Activated B cell treated with CpG ODN at 0.5 μM for 24 hours (primary cell): ENCODE results near the gene PRKN. TPM values are rescaled to one million over a fixed set of nuclear protein-coding genes. Genes with fewer than 3 reads are reported as not detected.

Experiments used
- ATAC-seq: fragments of 200-7000 bp; cut with Tn5 transposase; one replicate; pipeline ENCODE4 v1.10.0; 2021; ENCODE audit warnings: low read depth, mild to moderate bottlenecking, moderate library complexity
- CTCF ChIA-PET: fragments of 350-600 bp; sonication (Branson Sonifier 250); formaldehyde crosslinking; loops from one replicate; lab custom pipeline; 2021; ENCODE audit warnings: antibody characterized with exemption; lab: Charles Lee
- POLR2A ChIA-PET: fragments of 350-600 bp; sonication (Branson Sonifier 250); formaldehyde crosslinking; loops from one replicate; lab custom pipeline; 2021; ENCODE audit warnings: antibody characterized with exemption; lab: Charles Lee
- DNase-seq: peaks from one replicate; pipeline ENCODE4 v3.0.0; 2022
- H3K27ac Mint-ChIP-seq: one replicate; pipeline ENCODE4 v1.8.0; 2020; ENCODE audit warnings: mixed read lengths
- H3K27me3 Mint-ChIP-seq: one replicate; pipeline ENCODE4 v1.8.0; 2021; ENCODE audit warnings: mixed read lengths
- H3K36me3 Mint-ChIP-seq: one replicate; pipeline ENCODE4 v1.8.0; 2021; ENCODE audit warnings: low read depth, mixed read lengths
- H3K4me1 Mint-ChIP-seq: one replicate; pipeline ENCODE4 v1.8.0; 2021; ENCODE audit warnings: mixed read lengths
- H3K4me3 Mint-ChIP-seq: one replicate; pipeline ENCODE4 v1.8.0; 2020; ENCODE audit warnings: mild to moderate bottlenecking, mixed read lengths
- H3K9me3 Mint-ChIP-seq: one replicate; pipeline ENCODE4 v1.8.0; 2020; ENCODE audit warnings: mixed read lengths
- intact Hi-C: fragments of 100-400 bp; cut with micrococcal nuclease; formaldehyde crosslinking; loops from one replicate; pipeline ENCODE4 v1.15.1; 2024
- total RNA-seq: library from RNA; stranded (reverse); gene quantifications from 2 replicates; pipeline ENCODE4 v1.2.3, GENCODE V29; 2022
- TF ChIP-seq, protein P1 (sequence below): fragments of 200-600 bp; IDR thresholded peaks from one replicate; pipeline ENCODE4 v1.8.0; 2022; ENCODE audit warnings: antibody characterized with exemption, mild to moderate bottlenecking

PRKN gene
- total RNA-seq, 1 donor from 2014 or later = 2.3 TPM

DNA sequence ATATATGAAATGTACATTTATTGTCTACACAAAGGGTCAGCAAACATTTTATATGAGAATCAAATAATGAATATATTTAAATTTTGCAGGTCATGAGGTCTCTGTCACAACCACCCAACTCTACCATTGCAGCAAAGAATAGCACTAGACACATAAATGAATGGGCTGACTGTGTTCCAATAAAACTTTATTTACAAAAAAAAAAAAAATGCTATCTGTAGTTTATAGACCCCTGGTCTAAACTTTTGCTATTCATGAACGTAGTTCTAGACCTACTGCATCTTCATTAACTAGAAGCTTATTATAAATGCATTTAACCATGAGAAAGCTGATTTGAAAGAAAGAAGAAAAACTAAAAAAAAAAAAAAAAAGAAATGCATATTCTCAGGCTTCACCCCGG lies 842.8 kb downstream of the PRKN start:
- Mint-ChIP-seq H3K4me1 (no peaks in the 10 kb centered on the region), H3K27ac (no peak overlapping the region), H3K4me3 (no peak overlapping the region), H3K9me3 (peaks cover 4% of the 10 kb centered on the region), H3K27me3 (no peaks in the 10 kb centered on the region), H3K36me3 (no peaks in the 10 kb centered on the region)
- intact Hi-C loops = no loop called here
- ChIA-PET CTCF (no interaction called here), POLR2A (no interaction called here)
- ATAC-seq (no peak), DNase-seq (no peak)
- TF ChIP-seq, protein P1, sequence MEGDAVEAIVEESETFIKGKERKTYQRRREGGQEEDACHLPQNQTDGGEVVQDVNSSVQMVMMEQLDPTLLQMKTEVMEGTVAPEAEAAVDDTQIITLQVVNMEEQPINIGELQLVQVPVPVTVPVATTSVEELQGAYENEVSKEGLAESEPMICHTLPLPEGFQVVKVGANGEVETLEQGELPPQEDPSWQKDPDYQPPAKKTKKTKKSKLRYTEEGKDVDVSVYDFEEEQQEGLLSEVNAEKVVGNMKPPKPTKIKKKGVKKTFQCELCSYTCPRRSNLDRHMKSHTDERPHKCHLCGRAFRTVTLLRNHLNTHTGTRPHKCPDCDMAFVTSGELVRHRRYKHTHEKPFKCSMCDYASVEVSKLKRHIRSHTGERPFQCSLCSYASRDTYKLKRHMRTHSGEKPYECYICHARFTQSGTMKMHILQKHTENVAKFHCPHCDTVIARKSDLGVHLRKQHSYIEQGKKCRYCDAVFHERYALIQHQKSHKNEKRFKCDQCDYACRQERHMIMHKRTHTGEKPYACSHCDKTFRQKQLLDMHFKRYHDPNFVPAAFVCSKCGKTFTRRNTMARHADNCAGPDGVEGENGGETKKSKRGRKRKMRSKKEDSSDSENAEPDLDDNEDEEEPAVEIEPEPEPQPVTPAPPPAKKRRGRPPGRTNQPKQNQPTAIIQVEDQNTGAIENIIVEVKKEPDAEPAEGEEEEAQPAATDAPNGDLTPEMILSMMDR = no peak

DNA sequence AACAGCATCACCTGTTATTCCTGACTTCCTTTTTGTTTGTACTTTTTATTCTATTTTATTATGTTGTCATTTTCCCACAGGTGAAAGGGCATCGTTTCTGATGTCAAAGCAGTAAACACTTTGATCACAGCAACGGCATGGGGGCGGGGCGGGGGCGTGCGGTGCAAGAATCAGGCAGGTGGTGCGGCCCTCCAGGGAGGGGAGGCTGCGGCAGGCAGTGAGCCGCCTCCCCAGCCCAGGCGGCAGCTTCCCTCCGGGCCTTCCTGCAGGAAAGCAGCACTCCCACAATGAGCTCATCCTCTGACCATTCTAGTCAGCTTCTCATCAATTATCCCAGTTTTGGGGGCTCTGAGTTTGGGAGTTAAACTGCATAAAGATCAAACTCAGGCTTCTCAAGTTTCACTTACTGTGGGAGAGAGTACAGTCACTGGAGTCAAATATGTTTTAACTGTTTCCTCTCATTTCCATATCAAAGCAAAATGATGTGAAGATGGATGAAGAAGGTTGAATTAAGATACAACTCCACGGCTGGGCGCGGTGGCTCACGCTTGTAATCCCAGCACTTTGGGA lies 845.3 kb downstream of the PRKN start:
- intact Hi-C loops = no loop called here
- TF ChIP-seq, protein P1 = no peak
- ATAC-seq = no peak
- Mint-ChIP-seq H3K9me3 (peaks cover 4% of the 10 kb centered on the region), H3K36me3 (no peaks in the 10 kb centered on the region), H3K4me1 (no peaks in the 10 kb centered on the region), H3K27me3 (no peaks in the 10 kb centered on the region), H3K27ac (no peak overlapping the region), H3K4me3 (no peak overlapping the region)
- ChIA-PET POLR2A (no interaction called here), CTCF (no interaction called here)
- no peak for DNase-seq

DNA sequence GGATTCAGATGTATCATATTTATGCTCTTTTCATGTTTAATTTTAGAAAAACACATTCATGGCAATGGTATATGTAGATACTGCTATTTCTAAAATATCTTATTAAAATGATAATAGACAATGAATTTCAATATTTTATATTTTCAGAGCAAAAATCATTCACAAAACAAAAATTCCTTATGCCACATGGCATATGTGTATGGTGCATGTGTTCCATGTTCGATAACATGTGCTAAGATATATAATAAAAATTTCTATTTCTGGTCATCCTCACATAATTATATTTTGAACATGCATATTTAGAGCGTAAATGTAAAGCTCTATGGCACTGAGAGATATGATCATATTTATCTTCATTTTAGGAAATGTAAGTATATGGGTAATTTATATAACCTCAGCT lies 847.5 kb downstream of the PRKN start:
- peaks cover 4% of the 10 kb centered on the region for H3K9me3 Mint-ChIP-seq

DNA sequence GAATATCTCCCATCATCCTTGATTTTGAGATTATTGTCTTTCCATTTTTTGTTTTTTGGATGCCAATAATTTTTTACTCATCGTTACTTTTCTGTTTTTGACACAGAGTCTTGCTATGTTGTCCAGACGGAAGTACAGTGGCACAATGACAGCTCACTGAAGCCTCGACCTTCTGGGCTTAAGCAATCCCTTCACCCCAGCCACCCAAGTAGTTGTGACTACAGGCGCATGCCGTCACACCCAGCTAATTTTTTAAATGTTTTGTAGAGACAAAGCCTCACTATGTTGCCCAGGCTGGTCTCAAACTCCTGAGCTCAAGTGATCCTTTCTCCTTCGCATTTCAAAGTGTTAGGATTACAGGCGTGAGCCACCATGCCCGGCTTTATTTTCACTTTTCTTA lies 851.3 kb downstream of the PRKN start:
- H3K4me3 Mint-ChIP-seq = no peak overlapping the region
- H3K36me3 Mint-ChIP-seq = no peaks in the 10 kb centered on the region
- ChIA-PET CTCF (no interaction called here), POLR2A (no interaction called here)
- peaks cover under 1% of the 10 kb centered on the region for H3K9me3 Mint-ChIP-seq
- no peaks in the 10 kb centered on the region for H3K4me1 Mint-ChIP-seq
- intact Hi-C loops = no loop called here
- DNase-seq (no peak), ATAC-seq (no peak)
- no peaks in the 10 kb centered on the region for H3K27me3 Mint-ChIP-seq
- TF ChIP-seq, protein P1 = no peak
- no peak overlapping the region for H3K27ac Mint-ChIP-seq

More for the DNA sequence above, 847.5 kb downstream of the PRKN start:
- intact Hi-C loops = no loop called here
- no peak for DNase-seq
- ChIA-PET POLR2A (no interaction called here), CTCF (no interaction called here)
- no peak overlapping the region for H3K27ac Mint-ChIP-seq
- H3K4me3 Mint-ChIP-seq = no peak overlapping the region
- ATAC-seq = no peak
- H3K36me3 Mint-ChIP-seq = no peaks in the 10 kb centered on the region
- TF ChIP-seq, protein P1 = no peak
- H3K27me3 Mint-ChIP-seq = no peaks in the 10 kb centered on the region
- H3K4me1 Mint-ChIP-seq = no peaks in the 10 kb centered on the region

DNA sequence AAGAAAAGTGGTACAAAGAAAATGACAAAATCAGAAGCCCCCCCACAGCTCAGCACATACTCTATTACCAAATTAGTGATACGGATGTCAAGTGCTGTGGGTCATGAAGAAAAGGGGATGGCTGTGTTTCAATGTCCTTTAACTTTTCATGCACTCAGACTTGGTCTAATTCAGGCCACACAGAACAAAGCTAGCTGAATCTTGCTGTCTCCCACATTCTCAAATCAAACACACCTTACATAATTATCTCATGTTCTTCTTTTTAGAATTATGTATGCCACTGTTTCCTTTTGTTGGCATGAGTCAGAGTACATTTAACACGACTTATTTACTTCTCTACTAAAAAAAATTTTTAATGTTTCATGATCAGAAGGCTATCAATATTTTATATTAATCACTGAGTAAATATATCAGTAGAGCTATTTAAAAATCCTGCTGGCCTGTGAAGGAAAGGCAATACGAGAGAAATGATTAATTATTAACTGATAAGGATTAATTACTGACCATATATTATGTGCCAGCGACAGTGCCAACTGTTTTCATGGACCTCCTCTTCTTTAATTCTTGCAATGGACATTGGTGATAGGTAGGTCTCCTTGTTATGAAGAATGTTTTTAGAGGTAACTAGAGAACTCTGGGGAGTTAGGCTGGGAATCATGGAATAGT lies 857.2 kb downstream of the PRKN start:
- Mint-ChIP-seq H3K27me3 (no peaks in the 10 kb centered on the region), H3K4me3 (no peak overlapping the region), H3K9me3 (no peaks in the 10 kb centered on the region), H3K36me3 (no peaks in the 10 kb centered on the region), H3K27ac (no peak overlapping the region), H3K4me1 (no peaks in the 10 kb centered on the region)
- ATAC-seq (no peak), DNase-seq (no peak)
- intact Hi-C loops = no loop called here
- ChIA-PET POLR2A (no interaction called here), CTCF (no interaction called here)
- TF ChIP-seq, protein P1 = no peak
